ENCODE results near the gene BTNL3. TPM values are rescaled to one million over a fixed set of nuclear protein-coding genes. Genes with fewer than 3 reads are reported as not detected.

Gene BTNL3
- total and polyA plus RNA-seq, 9 of the 15 experiments (the other 6 are each of a cell fraction or from before 2014, with no cell fraction given): 0.03 to 0.44 (median 0.04) TPM; not detected in 4

GRCh38 chr5:181052672-181053487 lies 64.2 kb downstream of the BTNL3 start (continued):
- TF ChIP-seq THAP7 (CRISPR knock-in tag; IDR thresholded peaks at IDR 0.05) (no peak), TAF7 (tag; IDR thresholded peaks at IDR 0.05) (no peak), HMG20B (CRISPR knock-in tag; IDR thresholded peaks at IDR 0.05) (no peak), CREM (IDR thresholded peaks at IDR 0.05; ENCODE audit: low read depth) (0 out of 2 replicates have a peak, but pooled peaks have one; percentile 3), SMAD2 (IDR thresholded peaks at IDR 0.05; ENCODE audit: low read depth, low read length) (no peak), GTF2A2 (tag; IDR thresholded peaks at IDR 0.05) (no peak; the same call in 1 of the 2 replicates), ZKSCAN3 (CRISPR knock-in tag; IDR thresholded peaks at IDR 0.05) (no peak), ZBTB5 (IDR thresholded peaks at IDR 0.05) (no peak), NCOR1 (IDR thresholded peaks at IDR 0.05) (no peak), BMI1 (IDR thresholded peaks at IDR 0.05; ENCODE audit: low read length) (no peak), PHF20 (IDR thresholded peaks at IDR 0.05; ENCODE audit: partially characterized antibody) (peak; percentile 16), AFF1 (IDR thresholded peaks at IDR 0.05; ENCODE audit: low read depth in 1 of 2, partially characterized antibody in 2 of 2) (no peak), HCFC1 (IDR thresholded peaks at IDR 0.05; ENCODE audit: low read depth, low read length) (no peak), STAG1 (CRISPR knock-in tag; IDR thresholded peaks at IDR 0.05; ENCODE audit: borderline replicate concordance) (0 out of 2 replicates have a peak, but pooled peaks have one; percentile 8), CREB3L1 (IDR thresholded peaks at IDR 0.05; ENCODE audit: borderline replicate concordance, low read depth) (peak; percentile 75; the same call in 1 of the 2 replicates), IRF9 (tag; IDR thresholded peaks at IDR 0.05) (no peak)
